IMR-90 (cell line): Measurements from ENCODE around the gene HSP90AA1. TPM values are rescaled to one million over a fixed set of nuclear protein-coding genes. Genes with fewer than 3 reads are reported as not detected.
A peak's percentile ranks its signal among the peaks of the same experiment; 100 is the strongest.

ENCODE experiments used
- ATAC-seq: fragments of 200-7000 bp; cut with Tn5 transposase; 2 replicates; pipeline ENCODE4 v1.9.1; 2020; ENCODE audit warnings: low read depth, mild to moderate bottlenecking, moderate library complexity
- BruUV-seq: library from RNA; stranded (reverse); fragments of 400-500 nt; replicated peaks from 2 replicates; lab custom pipeline; 2021; lab: Mats Ljungman, UMichigan
- CTCF ChIA-PET: fragments of 300-600 bp; formaldehyde crosslinking; extraction: SDS; loops from one replicate; lab custom pipeline; 2021; ENCODE audit warnings: antibody characterized with exemption; lab: Yijun Ruan, JAX
- POLR2A ChIA-PET: fragments of 300-600 bp; sonication (Branson Sonifier 250); formaldehyde crosslinking; loops from one replicate; lab custom pipeline; 2022; ENCODE audit warnings: antibody characterized with exemption; ENCODE audit not compliant: unreplicated experiment; lab: Charles Lee
- DNase-seq: peaks from one replicate; pipeline ENCODE4 v3.0.0; 2013
- H2AFZ ChIP-seq: replicated peaks from 2 replicates; pipeline ENCODE3; 2013; ENCODE audit warnings: low read length, mild to moderate bottlenecking; ENCODE audit not compliant: poor library complexity
- H2AK5ac ChIP-seq: 2 replicates; pipeline ENCODE4 v1.6.1; 2013; ENCODE audit warnings: low read depth, low read length, inconsistent platforms
- H2AK9ac ChIP-seq: replicated peaks from 2 replicates; pipeline ENCODE3; 2013; ENCODE audit warnings: mild to moderate bottlenecking, low read depth, low read length, moderate library complexity; ENCODE audit not compliant: poor library complexity
- H2BK120ac ChIP-seq: 2 replicates; pipeline ENCODE4 v1.6.1; 2013; ENCODE audit warnings: low read depth, low read length, inconsistent platforms
- H2BK15ac ChIP-seq: 3 replicates; pipeline ENCODE4 v1.6.1; 2013; ENCODE audit warnings: low read depth, low read length, inconsistent platforms
- H2BK20ac ChIP-seq: 2 replicates; pipeline ENCODE4 v1.6.1; 2013; ENCODE audit warnings: low read depth, mild to moderate bottlenecking, inconsistent platforms, low read length, moderate library complexity
- H2BK5ac ChIP-seq: 2 replicates; pipeline ENCODE4 v1.6.1; 2013; ENCODE audit warnings: mild to moderate bottlenecking, low read depth, low read length, inconsistent platforms; ENCODE audit not compliant: poor library complexity, severe bottlenecking
- H3K14ac ChIP-seq: replicated peaks from 2 replicates; pipeline ENCODE4 v1.6.1; 2013; ENCODE audit warnings: low read depth, low read length, inconsistent platforms
- H3K18ac ChIP-seq: 2 replicates; pipeline ENCODE4 v1.6.1; 2013; ENCODE audit warnings: low read depth, low read length, control low read depth
- H3K23ac ChIP-seq: 2 replicates; pipeline ENCODE4 v1.6.1; 2013; ENCODE audit warnings: low read depth, low read length, inconsistent platforms
- H3K27ac ChIP-seq: 2 replicates; pipeline ENCODE4 v1.5.1; 2013; ENCODE audit warnings: mild to moderate bottlenecking, control low read depth, low read length; ENCODE audit not compliant: insufficient read depth
- H3K27me3 ChIP-seq: 2 replicates; pipeline ENCODE4 v1.6.1; 2013; ENCODE audit warnings: low read length; ENCODE audit not compliant: control insufficient read depth, insufficient read depth
- H3K36me3 ChIP-seq: 2 replicates; pipeline ENCODE4 v1.6.1; 2013; ENCODE audit warnings: low read length, mixed read lengths; ENCODE audit not compliant: control insufficient read depth, insufficient read depth
- H3K4ac ChIP-seq: 2 replicates; pipeline ENCODE4 v1.6.1; 2013; ENCODE audit warnings: low read depth, low read length, inconsistent platforms
- H3K4me1 ChIP-seq: 2 replicates; pipeline ENCODE4 v1.6.1; 2013; ENCODE audit warnings: low read length, mixed read lengths; ENCODE audit not compliant: control insufficient read depth, insufficient read depth
- H3K4me2 ChIP-seq: 2 replicates; pipeline ENCODE4 v1.6.1; 2013; ENCODE audit warnings: low read depth, mild to moderate bottlenecking, control low read depth, low read length, moderate library complexity
- H3K4me3 ChIP-seq: 2 replicates; pipeline ENCODE4 v1.5.1; 2013; ENCODE audit warnings: low read depth, mild to moderate bottlenecking, control low read depth, low read length, moderate library complexity; ENCODE audit not compliant: insufficient read depth
- H3K56ac ChIP-seq: 2 replicates; pipeline ENCODE4 v1.6.1; 2013; ENCODE audit warnings: low read length, inconsistent platforms; ENCODE audit not compliant: insufficient read depth; ENCODE audit errors: extremely low read depth
- H3K79me1 ChIP-seq, 2 experiments: 2 replicates each; pipeline ENCODE4 v1.6.1; 2013; ENCODE audit warnings: low read length in 2 of 2, inconsistent platforms in 1 of 2, low read depth in 1 of 2
- H3K9ac ChIP-seq: 2 replicates; pipeline ENCODE4 v1.6.1; 2013; ENCODE audit warnings: low read depth, low read length, control low read depth
- H3K9me1 ChIP-seq: 2 replicates; pipeline ENCODE4 v1.6.1; 2013; ENCODE audit warnings: low read length, inconsistent platforms; ENCODE audit not compliant: insufficient read depth
- H3K9me3 ChIP-seq: 2 replicates; pipeline ENCODE4 v1.6.1; 2013; ENCODE audit warnings: low read length; ENCODE audit not compliant: control insufficient read depth, insufficient read depth
- H4K20me1 ChIP-seq: 2 replicates; pipeline ENCODE4 v1.6.1; 2013; ENCODE audit warnings: low read length, inconsistent platforms; ENCODE audit not compliant: insufficient read depth
- H4K5ac ChIP-seq: 2 replicates; pipeline ENCODE4 v1.6.1; 2013; ENCODE audit warnings: mild to moderate bottlenecking, low read depth, low read length, control low read depth
- H4K8ac ChIP-seq, 2 experiments: 2 replicates each; pipeline ENCODE4 v1.6.1; 2013; ENCODE audit warnings: low read depth in 2 of 2, low read length in 2 of 2, control low read depth in 1 of 2, inconsistent platforms in 1 of 2
- H4K91ac ChIP-seq: 2 replicates; pipeline ENCODE4 v1.6.1; 2013; ENCODE audit warnings: low read depth, low read length, inconsistent platforms; ENCODE audit not compliant: insufficient read depth
- BHLHE40 ChIP-seq: fragments of 150-350 bp; IDR thresholded peaks from 2 replicates; pipeline ENCODE4 v1.6.1; 2016; ENCODE audit warnings: mild to moderate bottlenecking, low read depth, low read length
- CEBPB ChIP-seq: IDR thresholded peaks from 2 replicates; pipeline ENCODE4 v1.6.1; 2012; ENCODE audit warnings: low read depth, low read length, improper control_type of control experiment
- CTCF ChIP-seq: conservative IDR thresholded peaks from 2 replicates; pipeline ENCODE4 v1.5.1; 2012; ENCODE audit warnings: mild to moderate bottlenecking, low read depth, low read length, improper control_type of control experiment
- ELK1 ChIP-seq: fragments of 150-350 bp; IDR thresholded peaks from 2 replicates; pipeline ENCODE4 v1.6.1; 2016; ENCODE audit warnings: low read depth, mild to moderate bottlenecking, low read length, moderate library complexity, borderline replicate concordance
- FOS ChIP-seq: fragments of 150-350 bp; IDR thresholded peaks from 2 replicates; pipeline ENCODE4 v1.6.1; 2016; ENCODE audit warnings: low read depth, low read length
- MAFK ChIP-seq: IDR thresholded peaks from 2 replicates; pipeline ENCODE4 v1.6.1; 2012; ENCODE audit warnings: low read depth, low read length, improper control_type of control experiment
- MAZ ChIP-seq: IDR thresholded peaks from 2 replicates; pipeline ENCODE4 v1.6.1; 2012; ENCODE audit warnings: low read depth, mild to moderate bottlenecking, low read length, improper control_type of control experiment, moderate library complexity, borderline replicate concordance
- MXI1 ChIP-seq: IDR thresholded peaks from 2 replicates; pipeline ENCODE4 v1.6.1; 2012; ENCODE audit warnings: low read depth, mild to moderate bottlenecking, low read length, moderate library complexity, borderline replicate concordance
- NFE2L2 ChIP-seq: fragments of 150-350 bp; IDR thresholded peaks from 2 replicates; pipeline ENCODE4 v1.6.1; 2016; ENCODE audit warnings: low read depth, mild to moderate bottlenecking, low read length
- POLR2A ChIP-seq: IDR thresholded peaks from 2 replicates; pipeline ENCODE4 v1.6.1; 2012; ENCODE audit warnings: mild to moderate bottlenecking, low read depth, low read length
- RAD21 ChIP-seq: IDR thresholded peaks from 2 replicates; pipeline ENCODE4 v1.6.1; 2012; ENCODE audit warnings: low read length, improper control_type of control experiment
- RCOR1 ChIP-seq: IDR thresholded peaks from 2 replicates; pipeline ENCODE4 v1.6.1; 2012; ENCODE audit warnings: mild to moderate bottlenecking, low read length, improper control_type of control experiment; ENCODE audit not compliant: insufficient replicate concordance
- RFX5 ChIP-seq: IDR thresholded peaks from 2 replicates; pipeline ENCODE4 v1.8.0; 2012; ENCODE audit warnings: low read depth, mild to moderate bottlenecking, low read length, moderate library complexity
- USF2 ChIP-seq: fragments of 150-350 bp; IDR thresholded peaks from 2 replicates; pipeline ENCODE4 v1.6.1; 2017; ENCODE audit warnings: mild to moderate bottlenecking, antibody characterized with exemption, low read length, low read depth
- WGBS, 2 experiments: methylation state at CpG; one replicate each; pipeline versions ENCODE4 v1.1.5 to v1.1.7; 2013; ENCODE audit warnings: missing lambda C conversion rate in 2 of 2; ENCODE audit not compliant: insufficient read length in 1 of 2; ENCODE audit errors: extremely low coverage in 2 of 2; 5-methylcytosine and 5-hydroxymethylcytosine counted together
- dilution Hi-C: fragments of 300-500 bp; cut with HindIII; formaldehyde crosslinking; loops from one replicate; pipeline ENCODE4 v1.14.3; 2018; ENCODE audit warnings: low sequenced_read_pairs; ENCODE audit not compliant: unreplicated experiment
- in situ Hi-C: fragments of 300-500 bp; cut with MboI; formaldehyde crosslinking; loops from 3 replicates; pipeline ENCODE4 v1.14.3; 2019; ENCODE audit warnings: low sequenced_read_pairs, inconsistent platforms, mixed read lengths
- intact Hi-C: fragments of 100-400 bp; cut with micrococcal nuclease; formaldehyde crosslinking; loops from 2 replicates; pipeline ENCODE4 v1.10.0; 2022
- polyA plus RNA-seq, 3 experiments: library from polyadenylated mRNA; depleted of rRNA; stranded (reverse); fragments of >200 nt; gene quantifications; 2 replicates each; pipeline ENCODE4 v1.2.3, GENCODE V29; 2012; ENCODE audit warnings: low replicate concordance in 1 of 3
- total RNA-seq: library from RNA; depleted of rRNA; stranded (reverse); fragments of >200 nt; gene quantifications from 2 replicates; pipeline ENCODE4 v1.2.3, GENCODE V29; 2012

HSP90AA1 gene
- total and polyA plus RNA-seq, 2 of the 4 experiments (the other 2 are of a cell fraction): 535 to 578 TPM

GRCh38 chr14:102096569-102097188 lies 9.8 kb upstream of the HSP90AA1 start:
- Histone ChIP-seq H2BK120ac (no peak overlapping the region), H2BK5ac (no peak overlapping the region), H4K91ac (no peak overlapping the region), H3K4ac (no peak overlapping the region), H3K4me3 (no peak overlapping the region), H2AFZ (peak overlapping the region; percentile 81), H3K4me2 (peak overlapping the region; percentile 65; the same call in 1 of the 2 replicates), H2AK5ac (peak overlapping the region; percentile 87; the same call in 1 of the 2 replicates), H3K9me3 (no peaks in the 10 kb centered on the region), H3K18ac (no peak overlapping the region), H3K36me3 (no peaks in the 10 kb centered on the region), H2AK9ac (peak overlapping the region; percentile 48), H3K27ac (no peak overlapping the region), H2BK20ac (no peak overlapping the region), H3K14ac (0 out of 2 replicates have a peak overlapping the region, but pooled peaks have one; percentile 49), H3K23ac (peak overlapping the region; percentile 33; the same call in 1 of the 2 replicates), H4K20me1 (no peaks in the 10 kb centered on the region), H4K5ac (no peak overlapping the region), H3K4me1 (peaks cover 12% of the 10 kb centered on the region), H3K9me1 (peaks cover 6% of the 10 kb centered on the region; the same call in 1 of the 2 replicates), H3K56ac (no peak overlapping the region), H3K9ac (no peak overlapping the region), H4K8ac (no peak overlapping the region), H3K27me3 (no peaks in the 10 kb centered on the region), H3K79me1 (no peaks in the 10 kb centered on the region), H2BK15ac (no peak overlapping the region)
- POLR2A ChIA-PET: interaction anchor here (0.9 kb wide), 1 partner anchor 44 kb away, joined by 3 read pairs; no protein-coding TSS in a partner anchor
- no TSS peak for BruUV-seq
- in situ Hi-C loops: loop anchor here (25.0 kb wide), 1 partner anchor 216 kb away; the partner anchor contains the start of genes MOK and ZNF839
- peak; percentile 74 for DNase-seq
- CTCF ChIA-PET: interaction anchor here (0.5 to 2.2 kb wide), 12 partner anchors 12 to 361 kb away, joined by 3 to 7 read pairs (median 4); no protein-coding TSS in a partner anchor
- intact Hi-C loops: loop anchor here (1.0 to 5.0 kb wide), 5 partner anchors 33 to 390 kb away; no protein-coding TSS in a partner anchor
- dilution Hi-C loops: no loop called here
- peak; percentile 86 for ATAC-seq
- no CpG with 5 or more reads among the region's 12 CpGs for WGBS, 2 experiments
- TF ChIP-seq POLR2A (no peak), RCOR1 (no peak), MAFK (no peak), CEBPB (no peak), ELK1 (no peak), RAD21 (peak; percentile 91), MXI1 (no peak), RFX5 (no peak), MAZ (no peak), FOS (no peak), CTCF (peak; percentile 92), USF2 (no peak), NFE2L2 (no peak), BHLHE40 (no peak)
